Activated CD4-positive, CD25-positive, alpha-beta regulatory T cell treated with anti-CD3 and anti-CD28 coated beads, Interleukin-2, amount 50 U/mL, for 72 hours (primary cell): ENCODE data around the gene ZNF234.
A peak's percentile ranks its signal among the peaks of the same experiment; 100 is the strongest.
"Not testable (repeated sequence)": the region's sequence is repeated elsewhere in the genome, so short reads cannot be mapped to it uniquely, and the experiment has no call there.

Experiments used
- DNase-seq: peaks from one replicate; pipeline ENCODE4 v3.0.0; 2021

The ZNF234 gene

GRCh38 chr19:44141191-44142058 is at the start of gene ZNF234:
Gene ZNF234, plus strand, starts transcription at chr19:44141554. Its CDS starts 3,079 bp downstream, at chr19:44144633.
- peak; percentile 57 for DNase-seq

GRCh38 chr19:44092108-44092507 is 49.2 kb upstream of the ZNF234 start:
- DNase-seq, result no peak

GRCh38 chr19:44093931-44094765 is 47.2 kb upstream of the ZNF234 start, which contains the start of gene ZNF224:
Gene ZNF224, plus strand, starts transcription at chr19:44094361. Its CDS starts 3,513 bp downstream, at chr19:44097874.
- DNase-seq, result peak; percentile 67

- DNase-seq, result no peak
Measured at GRCh38 chr19:44107751-44108150, 33.6 kb upstream of the ZNF234 start.

GRCh38 chr19:44109458-44109857 is 31.9 kb upstream of the ZNF234 start:
- DNase-seq, result no peak

- no peak for DNase-seq
Measured at GRCh38 chr19:44111910-44112463, 29.4 kb upstream of the ZNF234 start.

GRCh38 chr19:44112802-44113137 is 28.6 kb upstream of the ZNF234 start:
- DNase-seq, result no peak

GRCh38 chr19:44113138-44113783 is 28.1 kb upstream of the ZNF234 start, which contains the start of gene ZNF225:
Gene ZNF225, plus strand, starts transcription at chr19:44113399. Its CDS starts 2,429 bp downstream, at chr19:44115828.
- DNase-seq, result peak; percentile 69

GRCh38 chr19:44113784-44114390 is 27.5 kb upstream of the ZNF234 start:
- no peak for DNase-seq

GRCh38 chr19:44121162-44121561 is 20.2 kb upstream of the ZNF234 start:
- not testable (repeated sequence) for DNase-seq

- no peak for DNase-seq
Measured at GRCh38 chr19:44131955-44132354, 9.4 kb upstream of the ZNF234 start.

- no peak for DNase-seq
Measured at GRCh38 chr19:44142059-44142433, 692 bp downstream of the ZNF234 start.

- DNase-seq, result no peak
Measured at GRCh38 chr19:44149776-44150175, 8.4 kb downstream of the ZNF234 start.

GRCh38 chr19:44151491-44151890 is 10.1 kb downstream of the ZNF234 start:
- no peak for DNase-seq

- no peak for DNase-seq
Measured at GRCh38 chr19:44156475-44156874, 15.1 kb downstream of the ZNF234 start.

GRCh38 chr19:44163789-44164188 is 22.4 kb downstream of the ZNF234 start:
- no peak for DNase-seq

GRCh38 chr19:44164327-44164672 is 22.9 kb downstream of the ZNF234 start:
- no peak for DNase-seq

GRCh38 chr19:44164673-44165512 is 23.5 kb downstream of the ZNF234 start, which contains the start of gene ZNF226:
Gene ZNF226, plus strand, starts transcription at chr19:44165100. Its CDS starts 4,981 bp downstream, at chr19:44170081.
- DNase-seq, result peak; percentile 63

GRCh38 chr19:44170660-44171059 is 29.3 kb downstream of the ZNF234 start:
- DNase-seq, result not testable (repeated sequence)

GRCh38 chr19:44176590-44176989 is 35.2 kb downstream of the ZNF234 start:
- no peak for DNase-seq

GRCh38 chr19:44180968-44181367 is 39.6 kb downstream of the ZNF234 start:
- no peak for DNase-seq
